ENCODE measurements around the gene ANGPTL8. TPM values are rescaled to one million over a fixed set of nuclear protein-coding genes. Genes with fewer than 3 reads are reported as not detected.

The ANGPTL8 gene
- total and polyA plus RNA-seq, 3 donors from 2014 or later, result not detected

GRCh38 chr19:11269408-11269807 is 30.0 kb downstream of the ANGPTL8 start:
- Histone ChIP-seq H3K4me1 (peaks cover 2% of the 10 kb centered on the region), H3K27me3 (no peaks in the 10 kb centered on the region), H3K4me3 (no peak overlapping the region), H3K36me3 (ENCODE audit: low read depth, missing control alignments) (no peaks in the 10 kb centered on the region), H3K27ac (peak overlapping the region in 1 of 2 donors; percentile 69), H3K9me3 (no peaks in the 10 kb centered on the region)
- 38 to 51% methylated on average over 6 to 7 of the region's 7 CpGs for WGBS, 2 donors
- TF ChIP-seq POLR2A (IDR thresholded peaks at IDR 0.05), result no peak
- no peak for DNase-seq
- intact Hi-C loops (cut with DNase I; ENCODE audit: low total_unique reads), result no loop called here

GRCh38 chr19:11273296-11273695 is 33.9 kb downstream of the ANGPTL8 start:
- Histone ChIP-seq H3K4me1 (peaks cover 16% of the 10 kb centered on the region), H3K4me3 (no peak overlapping the region), H3K27ac (no peak overlapping the region), H3K36me3 (ENCODE audit: low read depth, missing control alignments) (no peaks in the 10 kb centered on the region), H3K9me3 (no peaks in the 10 kb centered on the region), H3K27me3 (no peaks in the 10 kb centered on the region)
- no peak for TF ChIP-seq CTCF (IDR thresholded peaks at IDR 0.05)
- TF ChIP-seq POLR2A (IDR thresholded peaks at IDR 0.05), result no peak
- DNase-seq, result no peak
- intact Hi-C loops (cut with DNase I; ENCODE audit: low total_unique reads), result no loop called here
- 95 to 98% methylated on average over 2 of the region's 2 CpGs for WGBS, 2 donors

DNA sequence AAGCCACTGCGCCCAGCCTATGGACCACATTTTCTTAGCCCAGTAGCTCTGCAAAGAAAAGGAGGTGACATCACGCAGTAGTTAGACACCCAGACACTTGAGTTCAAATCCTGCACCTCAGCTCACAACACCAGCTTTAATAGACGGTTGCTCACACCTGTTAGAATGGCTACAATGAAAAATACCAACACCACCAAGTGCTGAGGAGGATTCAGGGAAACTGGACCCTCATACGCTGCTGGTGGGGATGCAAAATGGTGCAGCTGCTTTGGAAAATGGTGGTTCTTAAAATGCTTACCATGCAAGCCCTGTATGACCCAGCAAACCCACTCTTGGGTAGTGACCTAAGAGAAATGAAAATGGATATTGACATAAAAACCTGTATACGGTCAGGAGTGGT is 34.6 kb downstream of the ANGPTL8 start:
- WGBS, 2 donors, result 77 to 86% methylated on average over 5 of the region's 5 CpGs
- Histone ChIP-seq H3K36me3 (ENCODE audit: low read depth, missing control alignments) (no peaks in the 10 kb centered on the region), H3K27ac (no peak overlapping the region), H3K4me1 (peaks cover 19% of the 10 kb centered on the region), H3K9me3 (no peaks in the 10 kb centered on the region), H3K4me3 (no peak overlapping the region), H3K27me3 (no peaks in the 10 kb centered on the region)
- no peak for DNase-seq
- intact Hi-C loops (cut with DNase I; ENCODE audit: low total_unique reads), result no loop called here
- TF ChIP-seq POLR2A (IDR thresholded peaks at IDR 0.05) (no peak), CTCF (IDR thresholded peaks at IDR 0.05) (no peak)

DNA sequence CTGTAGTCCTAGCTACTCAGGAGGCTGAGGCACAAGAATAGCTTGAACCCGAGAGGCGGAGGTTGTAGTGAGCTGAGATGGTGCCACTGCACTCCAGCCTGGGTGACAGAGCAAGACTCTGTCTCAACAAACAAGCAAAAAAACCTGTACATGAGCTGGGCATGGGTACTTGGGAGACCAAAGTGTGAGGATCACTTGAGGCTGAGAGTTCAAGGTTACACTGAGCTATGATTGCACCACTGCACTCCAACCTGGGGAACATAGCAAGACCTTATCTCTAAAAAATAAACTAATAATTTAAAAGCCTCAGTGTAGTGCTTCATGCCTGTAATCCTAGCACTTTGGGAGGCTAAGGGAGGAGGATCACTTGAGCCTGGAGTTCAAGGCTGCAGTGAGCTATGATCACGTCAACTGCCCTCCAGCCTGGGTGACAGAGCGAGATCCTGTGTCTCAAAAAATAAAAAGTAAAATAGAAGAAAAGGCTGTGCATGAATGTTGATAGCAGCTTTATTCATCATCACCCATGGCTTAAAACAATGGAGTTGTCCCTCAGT is 35.2 kb downstream of the ANGPTL8 start:
- intact Hi-C loops (cut with DNase I; ENCODE audit: low total_unique reads), result no loop called here
- no peak overlapping the region for H3K27ac ChIP-seq
- TF ChIP-seq CTCF (IDR thresholded peaks at IDR 0.05) (no peak), POLR2A (IDR thresholded peaks at IDR 0.05) (no peak)
- no peak for DNase-seq
- peaks cover 19% of the 10 kb centered on the region for H3K4me1 ChIP-seq
- H3K27me3 ChIP-seq, result no peaks in the 10 kb centered on the region
- H3K9me3 ChIP-seq, result no peaks in the 10 kb centered on the region
- 69% methylated on average over 4 of the region's 4 CpGs for WGBS, 2 donors
- H3K4me3 ChIP-seq, result no peak overlapping the region
- H3K36me3 ChIP-seq (ENCODE audit: low read depth, missing control alignments), result no peaks in the 10 kb centered on the region

- peak overlapping the region in 1 of 2 donors; percentile 62 for H3K27ac ChIP-seq
Measured at GRCh38 chr19:11278670-11279069, 39.3 kb downstream of the ANGPTL8 start.

More at GRCh38 chr19:11278670-11279069, 39.3 kb downstream of the ANGPTL8 start:
- no peak for TF ChIP-seq CTCF (IDR thresholded peaks at IDR 0.05)
- no peak for TF ChIP-seq POLR2A (IDR thresholded peaks at IDR 0.05)
- no peaks in the 10 kb centered on the region for H3K36me3 ChIP-seq (ENCODE audit: low read depth, missing control alignments)
- DNase-seq, result peak; percentile 68
- 20 to 28% methylated on average over 6 of the region's 6 CpGs for WGBS, 2 donors
- intact Hi-C loops (cut with DNase I; ENCODE audit: low total_unique reads), result no loop called here
- no peak overlapping the region for H3K4me3 ChIP-seq
- no peaks in the 10 kb centered on the region for H3K9me3 ChIP-seq
- peaks cover 19% of the 10 kb centered on the region for H3K4me1 ChIP-seq
- H3K27me3 ChIP-seq, result no peaks in the 10 kb centered on the region
